Breast epithelium (tissue), 4 donors: ENCODE measurements around the gene TBC1D22B. TPM values are rescaled to one million over a fixed set of nuclear protein-coding genes. Genes with fewer than 3 reads are reported as not detected.

Experiments used
- DNase-seq, 2 donors: peaks; one replicate each; pipeline ENCODE4 v3.0.0-alpha.2; 2019; ENCODE audit warnings: low spot score in 2 of 2
- H3K27ac ChIP-seq, 2 donors: fragments of 200-600 bp; sonication (generic) in 1 of 2; one replicate each; pipeline ENCODE4 v1.5.1; 2016 to 2019; ENCODE audit warnings: mild to moderate bottlenecking in 1 of 2
- H3K27me3 ChIP-seq, 2 donors: fragments of 200-600 bp; sonication (generic) in 1 of 2; one replicate each; pipeline versions ENCODE4 v1.5.1 to v1.6.0; 2017 to 2019; ENCODE audit warnings: control low read depth in 1 of 2, mild to moderate bottlenecking in 1 of 2
- H3K36me3 ChIP-seq: fragments of 200-600 bp; one replicate; pipeline ENCODE4 v1.5.1; 2019
- H3K4me1 ChIP-seq, 2 donors: fragments of 200-600 bp; sonication (generic); one replicate each; pipeline ENCODE4 v1.5.1; 2016 to 2019; ENCODE audit warnings: control low read depth in 1 of 2
- H3K4me3 ChIP-seq, 3 donors: fragments of 200-600 bp; sonication (generic); 1 replicate in 2 of 3; 2 replicates in 1 of 3; pipeline ENCODE4 v1.5.1; 2016 to 2019; ENCODE audit warnings: mild to moderate bottlenecking in 3 of 3, moderate library complexity in 2 of 3
- H3K9me3 ChIP-seq, 2 donors: fragments of 200-600 bp; sonication (generic) in 1 of 2; one replicate each; pipeline ENCODE4 v1.5.1; 2016 to 2019; ENCODE audit warnings: control low read depth in 1 of 2
- CTCF ChIP-seq, 3 donors: fragments of 450-650 bp; IDR thresholded peaks; one replicate each; pipeline ENCODE4 v1.5.1; 2016 to 2017; ENCODE audit warnings: antibody characterized with exemption in 3 of 3, mild to moderate bottlenecking in 3 of 3, moderate library complexity in 3 of 3
- POLR2A ChIP-seq: fragments of 450-650 bp; IDR thresholded peaks from one replicate; pipeline ENCODE4 v1.6.1; 2016; ENCODE audit warnings: antibody characterized with exemption, mild to moderate bottlenecking, moderate library complexity
- POLR2AphosphoS5 ChIP-seq, 3 donors: sonication (generic); formaldehyde crosslinking; IDR thresholded peaks; one replicate each; pipeline ENCODE4 v1.6.1; 2017; ENCODE audit warnings: antibody characterized with exemption in 3 of 3
- intact Hi-C: fragments of 100-400 bp; cut with DNase I; formaldehyde crosslinking; loops from one replicate; pipeline ENCODE4 v1.15.1; 2023; ENCODE audit warnings: low total_unique reads
- total RNA-seq, 3 donors: library from RNA; depleted of rRNA; stranded (reverse); fragments of >200 nt; gene quantifications; one replicate each; pipeline ENCODE4 v1.1.0, GENCODE V29; 2016

The TBC1D22B gene
- total RNA-seq, 3 donors from 2014 or later = 5.8 to 12.4 (median 8.8) TPM

GRCh38 chr6:37212268-37212667 lies 45.3 kb upstream of the TBC1D22B start:
- no peak for TF ChIP-seq POLR2A
- TF ChIP-seq CTCF (IDR thresholded peaks at IDR 0.05) = no peak
- TF ChIP-seq POLR2AphosphoS5 (IDR thresholded peaks at IDR 0.05) = no peak
- Histone ChIP-seq H3K36me3 (no peaks in the 10 kb centered on the region), H3K4me1 (no peaks in the 10 kb centered on the region), H3K4me3 (no peak overlapping the region), H3K27ac (no peak overlapping the region), H3K9me3 (no peaks in the 10 kb centered on the region), H3K27me3 (no peaks in the 10 kb centered on the region)
- no peak for DNase-seq
- intact Hi-C loops = loop anchor here (5.0 kb wide), 1 partner anchor 190 kb away; no protein-coding TSS in a partner anchor

- DNase-seq = no peak
- Histone ChIP-seq H3K27me3 (no peaks in the 10 kb centered on the region), H3K9me3 (no peaks in the 10 kb centered on the region), H3K4me1 (no peaks in the 10 kb centered on the region), H3K27ac (no peak overlapping the region), H3K36me3 (no peaks in the 10 kb centered on the region), H3K4me3 (no peak overlapping the region)
- TF ChIP-seq CTCF (IDR thresholded peaks at IDR 0.05) (no peak), POLR2AphosphoS5 (IDR thresholded peaks at IDR 0.05) (no peak), POLR2A (no peak)
- intact Hi-C loops = no loop called here
Observed at GRCh38 chr6:37218061-37218460, 39.5 kb upstream of the TBC1D22B start.

- Histone ChIP-seq H3K4me3 (no peak overlapping the region), H3K36me3 (no peaks in the 10 kb centered on the region), H3K27ac (no peak overlapping the region), H3K4me1 (no peaks in the 10 kb centered on the region), H3K27me3 (no peaks in the 10 kb centered on the region), H3K9me3 (no peaks in the 10 kb centered on the region)
- DNase-seq = no peak
- no peak for TF ChIP-seq POLR2AphosphoS5 (IDR thresholded peaks at IDR 0.05)
- TF ChIP-seq POLR2A = no peak
- no peak for TF ChIP-seq CTCF (IDR thresholded peaks at IDR 0.05)
- intact Hi-C loops = no loop called here
Observed at GRCh38 chr6:37218511-37218910, 39.1 kb upstream of the TBC1D22B start.

- no peaks in the 10 kb centered on the region for H3K4me1 ChIP-seq
- no peak for TF ChIP-seq POLR2A
- TF ChIP-seq CTCF (IDR thresholded peaks at IDR 0.05) = no peak
- TF ChIP-seq POLR2AphosphoS5 (IDR thresholded peaks at IDR 0.05) = no peak
- no peak overlapping the region for H3K27ac ChIP-seq
- DNase-seq = no peak
- no peaks in the 10 kb centered on the region for H3K36me3 ChIP-seq
- no peaks in the 10 kb centered on the region for H3K27me3 ChIP-seq
- H3K4me3 ChIP-seq = peak overlapping the region; percentile 57 to 74 (median 68)
- intact Hi-C loops = no loop called here
- no peaks in the 10 kb centered on the region for H3K9me3 ChIP-seq
Observed at GRCh38 chr6:37221585-37222124, 35.9 kb upstream of the TBC1D22B start.

DNA sequence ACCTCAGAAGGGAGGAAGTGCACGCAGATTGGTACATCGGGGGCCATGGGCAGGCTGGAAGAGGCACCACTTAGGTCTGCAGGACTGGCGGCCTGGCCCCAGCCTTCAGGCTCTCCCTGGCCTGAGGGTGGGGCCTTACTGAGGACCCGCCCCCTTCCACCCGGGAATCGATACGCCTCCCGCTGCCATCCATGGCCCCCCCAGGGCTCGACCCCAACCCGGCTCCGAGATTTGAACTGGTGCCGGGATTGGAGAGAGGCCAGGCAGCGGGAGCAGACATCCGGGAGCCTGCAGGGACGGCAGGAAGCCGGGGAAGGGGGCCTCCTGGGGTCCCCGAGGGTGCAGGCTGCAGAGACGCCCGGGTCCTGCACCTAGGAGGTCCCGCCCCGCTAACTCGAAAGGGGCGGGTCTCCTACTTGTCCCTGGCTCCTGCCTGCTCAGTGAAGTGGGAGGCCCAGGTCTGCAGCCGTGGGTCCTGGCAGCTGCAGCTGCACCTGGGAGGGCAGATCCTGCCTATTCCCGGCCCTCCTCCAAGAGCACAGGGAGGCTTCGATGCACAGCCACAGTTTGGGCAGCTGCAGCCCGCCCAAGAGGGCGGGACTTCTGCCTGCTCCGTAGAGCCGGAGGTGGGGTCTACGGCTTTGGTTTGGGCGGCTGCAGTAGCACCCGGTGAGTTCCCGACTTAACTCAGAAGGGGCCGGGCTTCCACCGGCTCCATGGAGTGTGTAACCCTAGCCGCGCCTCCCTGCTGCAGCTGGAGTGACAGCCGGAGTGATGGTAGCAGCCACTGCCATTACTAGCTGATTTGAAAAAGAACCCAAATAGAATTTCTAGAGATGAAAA lies 35.2 kb upstream of the TBC1D22B start:
- no peak for TF ChIP-seq POLR2A
- no peak for TF ChIP-seq POLR2AphosphoS5 (IDR thresholded peaks at IDR 0.05)
- no peak for TF ChIP-seq CTCF (IDR thresholded peaks at IDR 0.05)
- peak; percentile 48 to 64 for DNase-seq
- Histone ChIP-seq H3K27ac (peak overlapping the region in 1 of 2 donors; percentile 12), H3K27me3 (no peaks in the 10 kb centered on the region), H3K4me3 (peak overlapping the region; percentile 57 to 74 (median 68)), H3K4me1 (no peaks in the 10 kb centered on the region), H3K36me3 (no peaks in the 10 kb centered on the region), H3K9me3 (no peaks in the 10 kb centered on the region)
- intact Hi-C loops = no loop called here
